G401 (cell line): ENCODE data around the gene CSMD2. TPM values are rescaled to one million over a fixed set of nuclear protein-coding genes. Genes with fewer than 3 reads are reported as not detected.

Experiments
- DNase-seq: peaks from one replicate; pipeline ENCODE4 v3.0.0-alpha.2; 2015; ENCODE audit warnings: low spot score
- in situ Hi-C: cut with HindIII; loops from 2 replicates; pipeline ENCODE4 v1.10.0; 2016; ENCODE audit warnings: low sequenced_read_pairs, mixed read lengths
- total RNA-seq: library from RNA; depleted of rRNA; stranded (reverse); fragments of >200 nt; shearing (Covaris generic); gene quantifications from 2 replicates; pipeline ENCODE4 v1.2.3, GENCODE V29; 2014

Gene CSMD2
- total RNA-seq, 1 experiment from 2014 or later = not detected

DNA sequence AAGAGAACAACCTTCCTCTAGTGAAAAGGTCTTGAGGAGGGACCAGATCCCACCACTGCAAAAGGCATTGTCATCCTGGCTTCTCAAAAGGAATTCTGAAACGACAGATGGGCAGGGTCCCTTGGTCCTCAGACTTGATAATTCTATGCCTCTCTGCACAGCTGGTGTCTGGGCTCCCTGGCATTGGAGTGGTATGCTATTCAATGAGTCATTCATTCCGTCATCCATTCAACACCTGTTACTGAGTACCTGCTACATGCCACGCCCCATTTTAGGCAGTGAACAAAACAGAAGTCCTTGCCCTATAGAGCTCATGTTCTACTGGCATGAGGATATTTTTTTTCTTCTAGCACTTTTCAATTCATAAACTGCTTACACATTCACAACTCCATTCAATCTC is 347.0 kb downstream of the CSMD2 start:
- DNase-seq = no peak
- in situ Hi-C loops = no loop called here

DNA sequence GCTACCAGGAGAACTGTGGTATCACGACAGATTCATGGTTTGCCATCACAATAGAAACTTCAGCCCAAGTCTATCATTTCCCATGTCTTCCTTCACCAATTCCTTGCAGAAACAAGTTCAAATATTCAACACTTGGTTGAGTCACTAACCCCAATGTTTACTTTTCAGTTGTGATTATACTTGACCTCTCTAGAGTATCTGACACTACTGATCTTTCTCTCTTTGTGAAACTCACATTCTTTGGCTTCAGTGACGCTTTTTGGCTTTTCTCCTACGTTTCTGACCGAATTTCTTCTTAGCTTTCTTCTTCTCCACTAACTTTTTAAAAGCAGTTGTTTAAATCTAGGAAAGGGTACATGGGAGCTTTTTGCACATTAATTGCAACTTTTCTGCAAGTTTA is 350.0 kb downstream of the CSMD2 start:
- in situ Hi-C loops = no loop called here

DNA sequence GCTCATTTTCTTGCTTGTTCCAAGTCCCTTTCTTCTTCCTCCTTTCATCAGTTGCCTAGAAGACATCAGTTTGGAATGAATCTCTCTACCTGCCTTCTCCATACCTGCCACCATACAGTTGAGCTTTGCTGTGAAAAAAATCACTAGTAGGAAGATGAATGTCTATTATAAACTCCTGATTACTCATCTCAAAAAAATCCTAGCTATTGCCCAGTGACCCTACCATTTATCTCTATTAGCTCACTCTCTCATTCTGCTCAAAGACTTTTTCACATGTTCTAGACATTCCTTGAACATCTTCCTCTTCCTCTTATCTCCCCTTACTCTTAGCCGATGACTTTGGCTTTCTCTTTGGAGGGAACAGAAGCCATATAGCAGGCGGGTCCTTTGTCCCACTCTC is 350.9 kb downstream of the CSMD2 start:
- DNase-seq = no peak
- in situ Hi-C loops = no loop called here

More for the DNA sequence above, 350.0 kb downstream of the CSMD2 start:
- no peak for DNase-seq

DNA sequence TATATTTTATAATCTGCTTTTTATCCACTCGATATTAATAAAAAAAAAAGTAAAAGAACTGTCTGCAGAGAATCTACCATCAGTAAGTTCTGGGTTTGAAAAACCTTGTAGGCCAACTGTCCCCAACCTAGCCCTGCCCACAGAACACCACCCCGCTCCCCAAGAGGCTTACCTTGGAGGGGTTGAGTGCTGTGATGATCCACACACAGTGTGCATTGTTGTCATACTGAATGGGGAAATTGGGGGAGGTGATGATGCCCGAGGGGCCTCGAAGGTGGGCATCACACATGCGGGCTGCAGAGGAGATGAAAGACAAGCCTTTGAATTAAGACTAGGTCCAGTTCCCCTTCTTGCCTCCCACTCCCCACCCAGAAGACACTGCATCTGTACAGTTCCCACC is 354.5 kb downstream of the CSMD2 start:
- DNase-seq = no peak
- in situ Hi-C loops = no loop called here

DNA sequence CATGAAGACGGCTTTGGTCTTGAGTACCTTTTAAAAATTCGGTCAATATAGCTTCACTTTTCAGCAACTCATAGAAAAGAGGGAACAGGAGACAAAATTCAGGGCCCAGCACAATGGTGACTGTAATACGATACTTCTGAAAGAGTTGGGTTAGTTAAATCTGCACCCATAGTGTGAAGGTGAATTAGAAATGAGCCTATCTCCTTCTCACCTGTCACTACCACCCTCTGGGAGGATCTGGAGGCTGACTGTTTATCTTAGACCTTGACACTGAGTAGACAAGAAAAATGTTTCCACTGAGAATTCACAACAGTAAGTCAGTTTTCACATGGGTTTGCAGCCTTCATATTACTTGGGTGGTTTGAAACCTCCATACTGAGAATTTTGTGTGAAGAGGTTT is 359.0 kb downstream of the CSMD2 start:
- in situ Hi-C loops = no loop called here
- no peak for DNase-seq

DNA sequence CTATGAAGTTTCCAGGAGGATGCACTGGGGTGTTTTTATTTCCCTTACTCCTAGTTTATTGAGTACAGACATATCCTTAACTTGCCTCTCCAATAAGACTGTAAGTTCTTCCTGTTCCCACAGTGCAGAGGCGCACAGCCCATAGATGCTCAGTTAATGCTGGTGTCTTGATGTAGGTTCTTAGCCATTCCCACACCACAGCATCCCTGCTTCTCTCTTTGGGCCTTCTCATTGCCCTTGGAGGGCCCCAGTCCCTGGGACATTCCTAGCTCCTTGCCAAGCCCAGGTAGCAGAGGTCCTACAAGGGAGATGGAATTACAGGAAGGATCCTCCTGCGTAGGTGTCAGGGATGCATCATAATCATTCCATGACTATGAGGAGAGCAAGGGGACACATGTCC is 362.8 kb downstream of the CSMD2 start:
- no peak for DNase-seq
- in situ Hi-C loops = no loop called here

DNA sequence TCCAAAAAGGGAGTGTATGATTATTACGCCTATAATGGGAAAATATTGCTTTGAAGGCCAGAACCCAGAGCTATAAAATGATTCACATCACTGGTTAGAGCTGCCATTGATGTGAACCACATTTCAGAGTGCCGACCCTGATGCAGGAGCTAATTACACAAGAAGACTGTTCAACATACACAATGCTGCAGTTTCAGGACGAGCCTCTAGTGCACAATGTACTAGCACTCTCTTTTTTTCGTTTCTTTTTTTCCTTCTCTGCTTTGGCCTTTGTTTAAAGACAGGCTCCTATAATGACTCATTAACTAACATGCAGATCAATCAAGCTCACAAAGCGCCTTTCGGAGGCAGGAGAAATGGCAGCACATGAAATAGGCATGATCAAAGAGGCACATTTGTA is 367.2 kb downstream of the CSMD2 start:
- in situ Hi-C loops = no loop called here
- no peak for DNase-seq

DNA sequence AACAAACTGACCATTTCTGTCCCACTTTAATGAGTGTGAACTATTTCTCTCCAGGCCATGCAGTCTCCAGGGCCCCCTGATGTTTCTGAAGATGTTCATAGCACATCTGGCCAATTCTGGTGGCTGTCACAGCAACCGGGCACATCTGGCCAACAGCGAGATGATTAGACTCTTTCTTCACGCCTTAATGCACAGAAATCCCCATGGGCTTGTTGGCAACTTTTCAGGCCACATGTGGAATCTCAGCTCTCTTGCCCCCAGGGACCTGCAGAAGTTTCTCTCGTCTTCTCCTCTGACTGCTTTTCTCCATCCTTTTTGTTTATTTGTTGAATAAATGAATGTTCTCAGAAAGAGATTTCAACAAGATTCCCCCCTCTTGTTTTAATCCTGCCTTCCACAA is 372.4 kb downstream of the CSMD2 start:
- in situ Hi-C loops = no loop called here
- no peak for DNase-seq

DNA sequence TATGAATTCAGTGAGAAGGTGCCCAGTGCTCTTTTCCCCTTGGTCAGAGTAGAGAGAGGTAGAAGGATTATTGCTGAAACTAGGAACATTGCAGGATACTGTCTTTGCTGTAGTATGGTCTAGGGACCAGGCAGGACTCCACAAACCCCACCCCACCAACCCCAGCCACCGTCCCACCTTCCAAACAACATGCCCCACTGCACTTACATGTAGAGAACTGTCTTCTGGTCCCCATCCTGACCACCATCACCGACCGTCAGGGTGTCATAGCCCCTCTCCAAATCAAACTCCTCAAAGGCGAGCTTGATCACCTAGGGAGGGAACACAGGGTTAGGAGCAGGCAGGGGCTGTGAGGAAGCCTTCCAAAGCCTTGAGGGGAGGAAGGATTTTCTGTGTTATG is 372.8 kb downstream of the CSMD2 start:
- DNase-seq = no peak
- in situ Hi-C loops = no loop called here

DNA sequence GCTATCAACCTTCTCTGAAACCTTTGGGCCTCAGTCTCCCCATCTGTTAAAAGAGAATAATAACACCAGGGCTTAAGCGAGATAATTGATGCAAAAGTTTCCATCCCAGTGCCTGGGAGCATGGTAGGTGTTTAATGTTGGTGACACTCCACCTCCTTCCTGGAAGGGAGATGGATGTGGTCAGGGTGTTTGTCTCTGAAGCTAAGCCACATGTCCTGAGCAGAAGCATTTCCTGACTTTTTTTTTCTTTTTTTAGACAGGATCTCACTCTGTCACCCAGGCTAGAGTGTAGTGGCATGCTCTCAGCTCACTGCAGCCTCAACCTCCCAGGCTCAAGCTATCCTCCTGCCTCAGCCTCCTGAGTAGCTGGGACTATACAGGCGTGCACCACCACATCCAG is 373.8 kb downstream of the CSMD2 start:
- in situ Hi-C loops = no loop called here
- no peak for DNase-seq

DNA sequence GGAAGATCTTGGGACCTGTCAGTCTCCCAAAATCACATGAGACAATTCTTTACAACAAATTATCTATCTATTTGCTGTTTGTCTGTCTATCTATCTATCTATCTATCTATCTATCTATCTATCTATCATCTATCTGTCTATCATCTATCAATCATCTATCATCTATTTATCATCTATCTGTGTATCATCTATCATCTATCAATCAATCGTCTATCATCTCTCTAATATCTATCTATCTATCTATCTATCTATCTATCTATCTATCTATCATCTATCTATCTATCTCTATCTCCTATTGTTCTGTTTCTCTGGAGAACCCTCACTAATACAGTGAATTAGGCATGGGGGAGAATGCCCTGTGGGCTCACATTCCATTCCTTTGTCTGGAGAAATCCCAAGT is 374.5 kb downstream of the CSMD2 start:
- no peak for DNase-seq
- in situ Hi-C loops = no loop called here

DNA sequence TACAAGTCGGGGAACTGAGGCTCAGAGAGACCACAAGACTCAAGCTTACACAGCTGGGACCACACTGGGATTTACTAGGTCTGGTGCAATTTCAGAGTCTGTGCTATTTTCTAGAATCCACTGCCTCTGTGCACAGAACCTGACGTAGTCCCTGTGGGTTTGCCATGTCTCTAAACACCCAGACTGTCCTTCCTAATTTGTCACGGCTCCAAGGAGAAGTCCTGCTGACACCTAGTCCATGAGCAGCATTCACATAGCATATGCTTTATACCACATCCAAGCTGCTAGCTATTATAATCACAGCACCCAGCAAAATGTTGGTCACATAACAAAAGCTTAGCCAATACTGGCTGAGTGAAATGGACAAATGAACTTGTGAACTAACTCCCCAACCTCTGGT is 380.2 kb downstream of the CSMD2 start:
- DNase-seq = peak; percentile 88
- in situ Hi-C loops = no loop called here

DNA sequence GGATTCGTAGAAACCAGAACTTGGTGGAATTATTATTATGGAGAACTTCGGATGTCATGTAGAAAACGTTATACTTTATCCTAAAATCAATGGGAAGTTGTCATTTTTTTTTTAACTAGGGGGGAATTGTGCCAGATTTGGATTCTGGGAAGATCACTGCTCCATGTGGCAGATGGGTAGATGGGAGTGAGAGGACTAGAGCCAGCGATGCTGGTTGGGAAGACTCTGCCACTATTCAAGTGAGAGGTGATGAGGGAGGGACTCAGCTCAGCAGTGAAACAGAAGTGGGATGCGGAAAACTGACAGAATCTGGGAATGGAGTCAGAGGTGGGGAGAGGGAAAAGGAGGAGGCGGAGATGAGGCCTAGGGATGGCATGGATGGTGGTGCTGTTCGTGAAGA is 382.3 kb downstream of the CSMD2 start:
- DNase-seq = no peak
- in situ Hi-C loops = no loop called here

DNA sequence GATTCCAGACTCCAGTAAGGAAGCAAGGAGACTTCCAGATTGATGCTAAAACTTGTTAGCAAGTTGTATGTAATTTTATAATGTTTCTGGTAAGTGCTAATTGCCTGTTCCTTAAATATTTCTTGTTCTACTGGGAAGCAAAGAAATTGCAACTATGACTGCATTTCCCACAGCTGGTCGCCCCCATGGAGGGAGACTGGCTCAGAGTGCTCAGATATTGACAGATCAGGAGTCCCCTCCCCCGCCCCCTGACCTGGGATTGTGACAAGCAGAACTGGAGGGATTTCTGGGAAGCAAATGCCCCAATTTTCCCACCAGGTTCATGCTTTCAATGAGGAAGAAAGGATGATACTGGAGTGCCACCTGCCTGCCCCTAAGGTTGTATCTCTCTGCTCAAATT is 383.4 kb downstream of the CSMD2 start:
- in situ Hi-C loops = no loop called here

DNA sequence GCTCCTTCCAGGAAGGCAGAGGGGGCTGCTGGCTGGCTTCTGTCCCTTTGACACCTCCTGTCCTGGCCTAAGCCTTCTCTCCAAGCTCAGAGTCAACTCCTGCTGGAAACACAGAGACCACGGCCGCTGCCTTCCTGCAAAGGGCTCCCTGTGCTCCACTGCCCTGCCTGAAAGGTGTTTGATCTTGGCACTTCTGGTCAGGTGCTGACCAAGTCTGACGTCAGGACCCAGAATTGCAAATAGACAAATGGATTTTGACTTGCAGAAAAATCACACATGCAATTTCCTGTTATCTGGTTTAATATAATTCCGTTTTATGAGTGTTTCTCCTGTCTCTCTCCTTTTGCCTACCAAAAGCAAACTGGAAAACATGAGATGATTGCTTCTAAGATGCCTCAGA is 387.7 kb downstream of the CSMD2 start:
- in situ Hi-C loops = no loop called here
- DNase-seq = no peak

More for the DNA sequence above, 383.4 kb downstream of the CSMD2 start:
- no peak for DNase-seq

DNA sequence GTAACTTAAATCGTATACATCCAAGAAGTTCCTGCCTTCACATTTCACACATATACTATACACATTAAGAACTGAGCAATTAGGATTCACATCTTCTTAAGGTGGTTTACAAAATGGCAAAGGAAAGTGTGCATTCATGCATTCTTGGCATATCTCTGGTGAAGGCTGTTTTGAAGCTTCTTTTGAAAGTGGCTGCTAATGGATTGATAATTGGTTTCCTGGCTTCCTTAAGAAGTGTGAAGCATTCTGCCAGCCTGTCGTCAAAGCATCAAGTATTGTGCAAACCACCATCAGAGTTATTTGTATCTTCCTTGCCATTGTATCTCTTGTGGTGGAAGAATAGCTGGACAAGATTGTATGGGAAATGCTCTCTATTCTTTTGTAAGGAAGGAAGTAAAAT is 396.2 kb downstream of the CSMD2 start:
- in situ Hi-C loops = no loop called here
- DNase-seq = no peak

DNA sequence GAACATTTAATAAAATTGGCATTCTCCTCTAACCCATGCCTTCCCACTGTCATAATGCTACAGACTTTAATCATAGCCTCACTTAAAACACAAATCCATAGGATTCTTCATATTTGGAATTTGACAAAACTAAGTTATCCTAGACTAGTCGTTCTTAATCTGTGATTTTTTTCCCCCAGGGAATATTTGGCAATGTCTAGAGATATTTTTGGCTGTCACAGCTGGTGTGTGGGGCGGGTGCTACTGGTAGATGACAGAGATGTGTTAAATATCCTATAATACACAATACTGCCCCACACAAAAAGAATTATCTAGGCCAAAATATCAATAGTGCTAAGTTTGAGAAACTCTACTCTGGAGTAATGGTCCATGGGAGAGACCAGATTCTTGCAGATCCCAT is 396.9 kb downstream of the CSMD2 start:
- DNase-seq = no peak
- in situ Hi-C loops = no loop called here

DNA sequence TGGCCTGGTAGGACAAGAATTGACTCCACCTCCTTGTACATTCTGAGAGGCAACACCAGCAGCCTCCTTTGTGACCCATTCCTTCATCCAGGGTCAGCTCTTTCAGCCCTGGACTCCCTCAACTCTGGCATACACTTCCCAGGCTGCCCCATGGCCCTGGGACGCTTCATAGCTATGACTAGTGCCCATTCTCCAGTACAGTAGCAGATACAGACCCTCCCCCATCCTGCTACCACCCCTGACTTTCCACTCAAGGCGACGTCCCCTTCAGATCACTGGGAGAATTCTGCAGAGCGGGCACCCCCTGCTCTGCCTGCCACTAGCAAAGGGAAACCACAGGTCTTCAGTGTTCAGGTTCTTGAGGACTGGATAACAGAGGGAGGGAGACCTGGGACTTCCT is 400.9 kb downstream of the CSMD2 start:
- no peak for DNase-seq

DNA sequence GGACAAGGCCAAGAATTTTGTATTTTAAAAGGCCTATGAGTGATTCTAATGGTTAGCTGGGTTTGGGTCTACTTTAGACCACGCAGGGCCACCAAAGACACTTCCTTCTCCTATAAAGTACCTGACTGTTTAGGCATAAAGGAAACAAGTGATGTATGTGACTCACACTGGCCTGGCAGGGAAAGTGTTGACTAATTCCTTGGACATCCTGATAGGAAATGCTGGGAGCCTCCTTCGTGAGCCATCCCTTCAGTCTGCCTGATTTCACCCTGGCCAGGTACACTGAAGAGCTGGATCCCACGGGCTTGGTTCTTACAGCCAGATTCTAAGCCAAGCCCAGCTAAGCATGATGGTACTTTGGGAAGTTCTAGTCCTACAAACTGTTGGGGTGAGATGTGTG is 401.6 kb downstream of the CSMD2 start:
- DNase-seq = no peak

More for the DNA sequence above, 400.9 kb downstream of the CSMD2 start:
- in situ Hi-C loops = no loop called here

DNA sequence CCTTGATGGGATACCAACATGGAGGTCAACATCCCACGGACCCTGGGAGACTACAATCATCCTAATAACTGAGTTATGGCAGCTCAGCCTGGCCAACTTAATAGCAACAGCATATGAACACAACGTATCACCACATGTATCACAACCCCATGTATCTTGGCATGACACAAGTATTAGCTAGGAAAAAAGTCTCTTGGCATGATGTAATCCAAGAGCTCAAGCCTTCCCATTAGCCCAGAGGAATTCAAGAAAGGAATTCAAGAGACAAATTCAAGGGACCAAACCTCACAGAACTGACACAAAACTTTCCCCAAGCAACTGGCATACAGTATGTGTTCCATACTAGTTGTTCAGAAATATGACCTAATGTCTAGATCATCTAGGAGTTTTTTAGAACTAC is 402.1 kb downstream of the CSMD2 start:
- in situ Hi-C loops = no loop called here
- no peak for DNase-seq

More for the DNA sequence above, 401.6 kb downstream of the CSMD2 start:
- in situ Hi-C loops = no loop called here

DNA sequence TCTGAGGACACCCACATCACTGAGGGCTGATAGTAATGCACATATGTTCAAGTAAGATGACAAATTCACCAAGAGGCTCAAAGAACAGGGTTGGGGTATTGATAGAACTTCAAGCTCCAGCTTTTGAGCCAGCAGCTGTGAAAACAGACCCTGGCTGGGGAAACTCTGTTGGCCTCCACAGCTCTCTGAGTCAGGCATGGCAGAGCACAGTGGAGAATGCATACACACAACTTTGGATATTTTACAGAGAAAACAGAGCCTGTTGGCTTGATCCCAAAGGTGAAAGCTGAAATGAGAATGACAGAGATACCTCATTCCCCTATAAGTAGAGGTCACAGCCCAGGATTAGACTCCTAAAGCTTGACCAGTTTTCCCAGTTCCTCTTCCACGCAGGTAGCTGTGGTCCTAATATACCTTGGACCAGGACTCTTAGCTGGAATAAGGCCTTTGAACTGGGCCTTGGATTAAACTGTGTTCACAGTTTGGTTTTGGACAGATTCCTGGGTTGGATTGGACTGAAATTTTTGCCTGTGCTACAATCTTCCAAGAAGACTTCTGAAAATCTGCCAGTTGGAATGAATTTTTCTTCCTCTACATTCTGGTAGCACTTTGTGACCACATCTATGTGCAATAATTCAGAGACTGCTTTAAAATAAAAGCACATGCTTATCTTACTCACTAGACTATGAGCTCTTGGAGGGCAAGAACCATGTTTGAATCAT is 402.8 kb downstream of the CSMD2 start:
- DNase-seq = peak; percentile 50
- in situ Hi-C loops = no loop called here

DNA sequence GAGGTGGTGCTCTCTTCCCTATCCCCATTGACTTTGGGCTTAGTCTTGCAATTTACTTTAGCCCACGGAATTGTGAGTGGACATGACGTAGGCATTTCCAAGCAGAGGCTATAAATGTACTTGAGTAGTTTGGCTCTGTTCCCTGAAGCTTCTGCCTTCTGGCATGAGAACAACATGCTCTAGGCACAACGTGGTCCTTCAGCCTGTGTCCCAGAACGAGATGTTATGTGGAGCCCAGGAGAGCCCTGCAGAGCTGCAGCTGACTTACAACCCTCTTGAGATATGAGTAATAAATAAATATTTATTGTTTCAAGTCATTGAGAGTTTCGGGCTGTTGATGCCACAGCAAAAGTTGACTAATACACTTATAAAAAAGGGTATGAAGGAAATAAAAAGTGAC is 406.3 kb downstream of the CSMD2 start:
- DNase-seq = peak; percentile 37
- in situ Hi-C loops = no loop called here
